H9 (cell line): ENCODE results near the gene MKI67. TPM values are rescaled to one million over a fixed set of nuclear protein-coding genes. Genes with fewer than 3 reads are reported as not detected.

Experiments used
- DNase-seq: peaks from one replicate; pipeline ENCODE4 v3.0.0-alpha.2; 2017
- H2AFZ ChIP-seq: one replicate; pipeline ENCODE4 v1.6.1; 2013; ENCODE audit warnings: mild to moderate bottlenecking, low read length, control low read depth, moderate library complexity
- H2AK5ac ChIP-seq: 2 replicates; pipeline ENCODE4 v1.6.1; 2013; ENCODE audit warnings: low read length, control low read depth, mixed read lengths; ENCODE audit not compliant: insufficient read length
- H2BK120ac ChIP-seq: one replicate; pipeline ENCODE4 v1.6.1; 2013; ENCODE audit warnings: low read depth, mild to moderate bottlenecking, low read length, control low read depth, inconsistent platforms; ENCODE audit not compliant: poor library complexity, severe bottlenecking
- H2BK12ac ChIP-seq: 2 replicates; pipeline ENCODE4 v1.6.1; 2013; ENCODE audit warnings: low read length, control low read depth, mixed read lengths, low read depth; ENCODE audit not compliant: insufficient read length
- H2BK15ac ChIP-seq: 2 replicates; pipeline ENCODE4 v1.6.1; 2013; ENCODE audit warnings: low read depth, low read length, control low read depth
- H2BK20ac ChIP-seq: one replicate; pipeline ENCODE4 v1.6.1; 2013; ENCODE audit warnings: low read depth, mild to moderate bottlenecking, low read length, control low read depth, inconsistent platforms; ENCODE audit not compliant: poor library complexity, severe bottlenecking
- H2BK5ac ChIP-seq: 2 replicates; pipeline ENCODE4 v1.6.1; 2013; ENCODE audit warnings: low read length, control low read depth, mixed read lengths; ENCODE audit not compliant: insufficient read length
- H3K14ac ChIP-seq: 2 replicates; pipeline ENCODE4 v1.6.1; 2013; ENCODE audit warnings: low read length, control low read depth; ENCODE audit not compliant: insufficient read depth
- H3K18ac ChIP-seq: 2 replicates; pipeline ENCODE4 v1.6.1; 2013; ENCODE audit warnings: low read depth, mild to moderate bottlenecking, mixed read lengths, low read length, control low read depth; ENCODE audit not compliant: insufficient read length
- H3K23ac ChIP-seq: 2 replicates; pipeline ENCODE4 v1.6.1; 2013; ENCODE audit warnings: low read length, control low read depth, mixed read lengths, low read depth; ENCODE audit not compliant: insufficient read length
- H3K23me2 ChIP-seq: 2 replicates; pipeline ENCODE4 v1.6.1; 2013; ENCODE audit warnings: low read depth, mild to moderate bottlenecking, mixed read lengths, low read length, control low read depth; ENCODE audit not compliant: insufficient read length, poor library complexity, severe bottlenecking
- H3K27ac ChIP-seq: 2 replicates; pipeline ENCODE4 v1.5.1; 2013; ENCODE audit warnings: low read length, control low read depth, mixed read lengths, low read depth; ENCODE audit not compliant: insufficient read length
- H3K27me3 ChIP-seq: 2 replicates; pipeline ENCODE4 v1.6.1; 2013; ENCODE audit warnings: low read length, control low read depth, inconsistent platforms; ENCODE audit not compliant: insufficient read depth
- H3K4ac ChIP-seq: 2 replicates; pipeline ENCODE4 v1.6.1; 2013; ENCODE audit warnings: low read depth, mild to moderate bottlenecking, control low read depth, inconsistent platforms, low read length, moderate library complexity
- H3K4me1 ChIP-seq: 2 replicates; pipeline ENCODE4 v1.6.1; 2013; ENCODE audit warnings: low read length, control low read depth, inconsistent platforms; ENCODE audit not compliant: insufficient read depth
- H3K4me2 ChIP-seq: 2 replicates; pipeline ENCODE4 v1.6.1; 2013; ENCODE audit warnings: low read length, control low read depth, mixed read lengths; ENCODE audit not compliant: insufficient read length, insufficient read depth
- H3K56ac ChIP-seq: 2 replicates; pipeline ENCODE4 v1.6.1; 2013; ENCODE audit warnings: low read depth, mild to moderate bottlenecking, mixed read lengths, low read length, control low read depth; ENCODE audit not compliant: insufficient read length
- H3K79me1 ChIP-seq: 2 replicates; pipeline ENCODE4 v1.6.1; 2013; ENCODE audit warnings: low read depth, mild to moderate bottlenecking, moderate library complexity, low read length, control low read depth, inconsistent platforms; ENCODE audit not compliant: insufficient read depth, poor library complexity, severe bottlenecking
- H3K79me2 ChIP-seq: 2 replicates; pipeline ENCODE4 v1.6.1; 2013; ENCODE audit warnings: low read length, control low read depth, inconsistent platforms; ENCODE audit not compliant: insufficient read depth
- H3K9ac ChIP-seq: 2 replicates; pipeline ENCODE4 v1.6.1; 2013; ENCODE audit warnings: low read length, control low read depth, mixed read lengths; ENCODE audit not compliant: insufficient read length; ENCODE audit errors: extremely low read depth
- H3K9me3 ChIP-seq: one replicate; pipeline ENCODE4 v1.6.1; 2013; ENCODE audit warnings: low read depth, low read length, inconsistent platforms; ENCODE audit not compliant: control insufficient read depth
- H3T11ph ChIP-seq: one replicate; pipeline ENCODE4 v1.6.1; 2013; ENCODE audit warnings: mild to moderate bottlenecking, low read length, control low read depth, inconsistent platforms
- H4K20me1 ChIP-seq: one replicate; pipeline ENCODE4 v1.6.1; 2013; ENCODE audit not compliant: control insufficient read depth, insufficient read length, insufficient read depth
- H4K5ac ChIP-seq: 2 replicates; pipeline ENCODE4 v1.6.1; 2013; ENCODE audit warnings: low read depth, mild to moderate bottlenecking, mixed read lengths, low read length, control low read depth; ENCODE audit not compliant: insufficient read length
- H4K8ac ChIP-seq: replicated peaks from 2 replicates; pipeline ENCODE4 v1.6.1; 2013; ENCODE audit warnings: low read length, control low read depth, mixed read lengths, low read depth; ENCODE audit not compliant: insufficient read length
- H4K91ac ChIP-seq: 2 replicates; pipeline ENCODE4 v1.6.1; 2013; ENCODE audit warnings: low read depth, mild to moderate bottlenecking, moderate library complexity, mixed read lengths, low read length, control low read depth; ENCODE audit not compliant: insufficient read length
- H3K27ac Mint-ChIP-seq, 3 experiments: 2 replicates in 2 of 3; 3 replicates in 1 of 3; pipeline ENCODE4 v1.8.0; 2020 to 2021; ENCODE audit warnings: mixed read lengths in 3 of 3, mild to moderate bottlenecking in 1 of 3, moderate library complexity in 1 of 3
- H3K27me3 Mint-ChIP-seq: 2 replicates; pipeline ENCODE4 v1.8.0; 2021; ENCODE audit warnings: low read depth, mild to moderate bottlenecking, moderate library complexity, mixed read lengths
- H3K36me3 Mint-ChIP-seq, 3 experiments: 2 replicates in 2 of 3; 3 replicates in 1 of 3; pipeline ENCODE4 v1.8.0; 2020 to 2021; ENCODE audit warnings: low read depth in 3 of 3, mixed read lengths in 3 of 3; ENCODE audit not compliant: insufficient read depth in 1 of 3
- H3K4me1 Mint-ChIP-seq, 2 experiments: 2 replicates each; pipeline ENCODE4 v1.8.0; 2020; ENCODE audit warnings: mixed read lengths in 2 of 2
- H3K4me3 Mint-ChIP-seq, 2 experiments: 2 replicates in 1 of 2; 3 replicates in 1 of 2; pipeline ENCODE4 v1.8.0; 2020 to 2021; ENCODE audit warnings: mild to moderate bottlenecking in 2 of 2, mixed read lengths in 2 of 2, moderate library complexity in 1 of 2
- H3K9me3 Mint-ChIP-seq, 2 experiments: 2 replicates in 1 of 2; 3 replicates in 1 of 2; pipeline ENCODE4 v1.8.0; 2020; ENCODE audit warnings: mild to moderate bottlenecking in 2 of 2, mixed read lengths in 2 of 2, moderate library complexity in 1 of 2
- WGBS: extraction: QIAGEN DNeasy Blood & Tissue Kit; methylation state at CpG from one replicate; pipeline ENCODE4 v1.1.7; 2013; ENCODE audit warnings: missing lambda C conversion rate, low lambda C conversion rate, mixed read lengths; ENCODE audit not compliant: insufficient read length; ENCODE audit errors: extremely low coverage; 5-methylcytosine and 5-hydroxymethylcytosine counted together
- total RNA-seq: library from RNA; stranded (reverse); gene quantifications from 2 replicates; pipeline ENCODE4 v1.2.1, GENCODE V29; 2021
- TF ChIP-seq, protein P1 (sequence below): fragments of 200-600 bp; sonication (generic); conservative IDR thresholded peaks from 3 replicates; pipeline ENCODE4 v1.8.0; 2021; ENCODE audit warnings: antibody characterized with exemption, mild to moderate bottlenecking

Gene MKI67
- total RNA-seq, 1 experiment from 2014 or later = 108 TPM

DNA sequence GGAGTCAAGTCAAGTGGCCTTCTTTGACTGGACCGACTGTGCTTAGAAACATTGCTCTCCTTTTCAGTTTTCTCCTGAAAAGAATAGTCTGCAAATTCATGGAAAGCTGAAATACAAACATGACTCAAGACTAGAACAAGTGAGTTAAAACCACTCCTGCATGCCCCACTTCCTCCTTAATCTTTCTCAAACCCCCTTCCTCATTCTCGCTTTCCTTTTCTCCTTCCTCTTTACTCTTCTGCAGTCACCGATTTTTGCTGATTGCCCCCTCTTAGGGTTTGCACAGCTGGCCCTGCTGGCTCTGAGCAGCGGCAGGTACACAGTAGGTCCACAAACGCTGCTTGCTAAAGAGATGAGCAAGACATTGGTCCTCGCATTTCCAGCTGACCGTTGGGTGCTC, 34.8 kb upstream of the MKI67 start:
- Histone ChIP-seq H3K23me2 (no peaks in the 10 kb centered on the region), H3K9ac (no peak overlapping the region), H3T11ph (no peak overlapping the region), H3K4me2 (no peak overlapping the region), H2BK15ac (no peak overlapping the region), H3K18ac (no peak overlapping the region), H2BK12ac (no peak overlapping the region), H4K5ac (no peak overlapping the region), H2AK5ac (no peak overlapping the region), H3K27ac (no peak overlapping the region), H2BK5ac (no peak overlapping the region), H2BK120ac (no peak overlapping the region), H3K9me3 (no peaks in the 10 kb centered on the region), H2BK20ac (no peak overlapping the region), H2AFZ (no peak overlapping the region), H3K27me3 (no peaks in the 10 kb centered on the region), H4K91ac (no peak overlapping the region), H3K23ac (no peak overlapping the region), H3K14ac (no peak overlapping the region), H3K79me2 (no peaks in the 10 kb centered on the region), H3K79me1 (no peaks in the 10 kb centered on the region), H3K4ac (no peak overlapping the region), H4K20me1 (no peaks in the 10 kb centered on the region), H3K56ac (no peak overlapping the region), H3K4me1 (no peaks in the 10 kb centered on the region), H4K8ac (no peak overlapping the region)
- Mint-ChIP-seq H3K9me3 (no peaks in the 10 kb centered on the region; a peak in 1 of 5 replicates), H3K36me3 (no peaks in the 10 kb centered on the region), H3K4me1 (peaks cover 18 to 19% of the 10 kb centered on the region in 2 experiments), H3K4me3 (no peak overlapping the region), H3K27ac (no peak overlapping the region), H3K27me3 (peaks cover 5% of the 10 kb centered on the region)
- no peak for DNase-seq
- TF ChIP-seq, protein P1, sequence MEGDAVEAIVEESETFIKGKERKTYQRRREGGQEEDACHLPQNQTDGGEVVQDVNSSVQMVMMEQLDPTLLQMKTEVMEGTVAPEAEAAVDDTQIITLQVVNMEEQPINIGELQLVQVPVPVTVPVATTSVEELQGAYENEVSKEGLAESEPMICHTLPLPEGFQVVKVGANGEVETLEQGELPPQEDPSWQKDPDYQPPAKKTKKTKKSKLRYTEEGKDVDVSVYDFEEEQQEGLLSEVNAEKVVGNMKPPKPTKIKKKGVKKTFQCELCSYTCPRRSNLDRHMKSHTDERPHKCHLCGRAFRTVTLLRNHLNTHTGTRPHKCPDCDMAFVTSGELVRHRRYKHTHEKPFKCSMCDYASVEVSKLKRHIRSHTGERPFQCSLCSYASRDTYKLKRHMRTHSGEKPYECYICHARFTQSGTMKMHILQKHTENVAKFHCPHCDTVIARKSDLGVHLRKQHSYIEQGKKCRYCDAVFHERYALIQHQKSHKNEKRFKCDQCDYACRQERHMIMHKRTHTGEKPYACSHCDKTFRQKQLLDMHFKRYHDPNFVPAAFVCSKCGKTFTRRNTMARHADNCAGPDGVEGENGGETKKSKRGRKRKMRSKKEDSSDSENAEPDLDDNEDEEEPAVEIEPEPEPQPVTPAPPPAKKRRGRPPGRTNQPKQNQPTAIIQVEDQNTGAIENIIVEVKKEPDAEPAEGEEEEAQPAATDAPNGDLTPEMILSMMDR = no peak
- WGBS = 100% methylated on average over 1 of the region's 7 CpGs
